Heart left ventricle (tissue), 16 donors: ENCODE measurements around the gene CAPN12. TPM values are rescaled to one million over a fixed set of nuclear protein-coding genes. Genes with fewer than 3 reads are reported as not detected.
"Not testable (repeated sequence)": the region's sequence is repeated elsewhere in the genome, so short reads cannot be mapped to it uniquely, and the experiment has no call there.

Experiments
- ATAC-seq, 4 donors: fragments of 200-7000 bp; cut with Tn5 transposase; one replicate each; pipeline ENCODE4 v1.9.1; 2020 to 2022; ENCODE audit warnings: moderate library complexity in 4 of 4, mild to moderate bottlenecking in 3 of 4, moderate number of reproducible peaks in 1 of 4
- DNase-seq, 5 donors: peaks; one replicate each; pipeline ENCODE4 v3.0.0-alpha.2; 2020
- H3K27ac ChIP-seq, 12 donors: fragments of 200-600 bp; sonication (generic) in 4 of 12; one replicate each; pipeline versions ENCODE4 v1.5.0 to v1.8.0; 2016 to 2022; ENCODE audit warnings: mild to moderate bottlenecking in 2 of 12
- H3K27me3 ChIP-seq, 9 donors: fragments of 200-600 bp; sonication (generic) in 2 of 9; one replicate each; pipeline versions ENCODE4 v1.5.1 to v1.8.0; 2016 to 2022; ENCODE audit warnings: mild to moderate bottlenecking in 3 of 9
- H3K36me3 ChIP-seq, 9 donors: fragments of 200-600 bp; sonication (generic) in 2 of 9; one replicate each; pipeline versions ENCODE4 v1.5.0 to v1.8.0; 2018 to 2022; ENCODE audit warnings: mild to moderate bottlenecking in 2 of 9
- H3K4me1 ChIP-seq, 12 donors: fragments of 200-600 bp; sonication (generic) in 4 of 12; one replicate each; pipeline versions ENCODE4 v1.5.0 to v1.8.0; 2016 to 2022; ENCODE audit warnings: mild to moderate bottlenecking in 3 of 12
- H3K4me3 ChIP-seq, 12 donors: fragments of 200-600 bp; sonication (generic) in 4 of 12; one replicate each; pipeline versions ENCODE4 v1.5.0 to v1.8.0; 2017 to 2022; ENCODE audit warnings: mild to moderate bottlenecking in 9 of 12, moderate library complexity in 4 of 12
- H3K9me3 ChIP-seq, 12 donors: fragments of 200-600 bp; sonication (generic) in 4 of 12; one replicate each; pipeline versions ENCODE4 v1.5.0 to v1.8.0; 2016 to 2022; ENCODE audit warnings: mild to moderate bottlenecking in 1 of 12
- POLR2A ChIP-seq, 2 donors: fragments of 450-650 bp; IDR thresholded peaks; one replicate each; pipeline ENCODE4 v1.6.1; 2017; ENCODE audit warnings: antibody characterized with exemption in 2 of 2, mild to moderate bottlenecking in 2 of 2, moderate library complexity in 2 of 2
- WGBS, 4 donors: extraction: QIAGEN DNeasy Blood & Tissue Kit in 2 of 4; methylation state at CpG; one replicate each; pipeline versions ENCODE4 v1.1.5 to v1.1.7; 2013 to 2018; 5-methylcytosine and 5-hydroxymethylcytosine counted together
- intact Hi-C, 10 donors: fragments of 100-400 bp; cut with DNase I; formaldehyde crosslinking; loops; one replicate each; pipeline versions ENCODE4 v1.11.1 to v1.14.2; 2022
- long read RNA-seq, 3 donors: library from polyadenylated mRNA; unstranded; transcript quantifications; one replicate each; pipeline ENCODE4 v2.0.0, GENCODE V29; 2020 to 2021
- polyA plus RNA-seq, 2 donors: library from polyadenylated mRNA; stranded (reverse); fragments of 200-250 nt; gene quantifications; one replicate each; pipeline ENCODE4 v1.2.3, GENCODE V29; 2013
- total RNA-seq, 9 donors: library from RNA; depleted of rRNA in 2 of 9; stranded (reverse); fragments of >200 nt in 2 of 9; fragmentation: NEBNext Ultra II Directional in 3 of 9; extraction: Animal tissue kit (Norgen Biotek cat#: 25700) in 3 of 9; gene quantifications; one replicate each; pipeline versions ENCODE4 v1.1.0 to v1.2.4, GENCODE V29; 2016 to 2023
- TF ChIP-seq, protein P1 (sequence below), 12 donors: fragments of 200-600 bp; sonication (generic) in 4 of 12; IDR thresholded peaks; one replicate each; pipeline versions ENCODE4 v1.5.0 to v1.8.0; 2018 to 2022; ENCODE audit warnings: antibody characterized with exemption in 12 of 12, mild to moderate bottlenecking in 5 of 12
- donor health status: ischemic (EF 13 %, LVEDD 7.1; RV severe dilation, severe dysfunction).
- donor health status: healthy with polysubstance abuse.
- donor health status: DM: no; HTN: yes; CAD: no.
- donor health status: DM: no; HTN: no; CAD: no.
- donor health status: ischemic (EF 25% LVEDD 6.9; RV normal size, moderate dysfunction).
- donor health status: ischemic (EF 25% LVEDD 5.7; RV mildly dilated, moderate dysfunction).
- donor health status: healthy.
- donor health status: DM: yes; HTN: yes; CAD: no.
- donor health status: ischemic (EF 35%, LVEDD 5.7; RV mildly dilated, moderate dysfunction).
- donor health status: nonischemic (EF 11% LVEDD 7.7; RV severe dilation, severe dysfunction).
- donor health status: DM: yes; HTN: yes; CAD: no.
- donor health status: PGD.
- donor health status: ischemic (EF 29% LVEDD 5.4; RV normal size, mild dysfunction).
- donor health status: nonischemic (EF 23%, LVEDD 6.1; RV moderate dilation, normal function).

The CAPN12 gene, protein sequence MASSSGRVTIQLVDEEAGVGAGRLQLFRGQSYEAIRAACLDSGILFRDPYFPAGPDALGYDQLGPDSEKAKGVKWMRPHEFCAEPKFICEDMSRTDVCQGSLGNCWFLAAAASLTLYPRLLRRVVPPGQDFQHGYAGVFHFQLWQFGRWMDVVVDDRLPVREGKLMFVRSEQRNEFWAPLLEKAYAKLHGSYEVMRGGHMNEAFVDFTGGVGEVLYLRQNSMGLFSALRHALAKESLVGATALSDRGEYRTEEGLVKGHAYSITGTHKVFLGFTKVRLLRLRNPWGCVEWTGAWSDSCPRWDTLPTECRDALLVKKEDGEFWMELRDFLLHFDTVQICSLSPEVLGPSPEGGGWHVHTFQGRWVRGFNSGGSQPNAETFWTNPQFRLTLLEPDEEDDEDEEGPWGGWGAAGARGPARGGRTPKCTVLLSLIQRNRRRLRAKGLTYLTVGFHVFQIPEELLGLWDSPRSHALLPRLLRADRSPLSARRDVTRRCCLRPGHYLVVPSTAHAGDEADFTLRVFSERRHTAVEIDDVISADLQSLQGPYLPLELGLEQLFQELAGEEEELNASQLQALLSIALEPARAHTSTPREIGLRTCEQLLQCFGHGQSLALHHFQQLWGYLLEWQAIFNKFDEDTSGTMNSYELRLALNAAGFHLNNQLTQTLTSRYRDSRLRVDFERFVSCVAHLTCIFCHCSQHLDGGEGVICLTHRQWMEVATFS
- 1 to 10 TPM in 2 of 9 donors, under 1 TPM in 7; 0.36 to 1.8 (median 0.72) TPM for total RNA-seq
- polyA plus RNA-seq, result 1 to 10 TPM in 1 of 2 donors, under 1 TPM in 1; 0.91 to 1.4 TPM
- long read RNA-seq, donor 1, partial matches to known transcripts, result 0 of 2 reads
- long read RNA-seq, donor 1, other reads (novel, unspliced or antisense), result 1 of 2 reads
- long read RNA-seq, donor 2, partial matches to known transcripts, result 0 of 1 reads
- long read RNA-seq, donor 2, other reads (novel, unspliced or antisense), result 1 of 1 reads
- long read RNA-seq, donor 3, partial matches to known transcripts, result 1 of 4 reads
- long read RNA-seq, donor 3, other reads (novel, unspliced or antisense), result 1 of 4 reads

DNA sequence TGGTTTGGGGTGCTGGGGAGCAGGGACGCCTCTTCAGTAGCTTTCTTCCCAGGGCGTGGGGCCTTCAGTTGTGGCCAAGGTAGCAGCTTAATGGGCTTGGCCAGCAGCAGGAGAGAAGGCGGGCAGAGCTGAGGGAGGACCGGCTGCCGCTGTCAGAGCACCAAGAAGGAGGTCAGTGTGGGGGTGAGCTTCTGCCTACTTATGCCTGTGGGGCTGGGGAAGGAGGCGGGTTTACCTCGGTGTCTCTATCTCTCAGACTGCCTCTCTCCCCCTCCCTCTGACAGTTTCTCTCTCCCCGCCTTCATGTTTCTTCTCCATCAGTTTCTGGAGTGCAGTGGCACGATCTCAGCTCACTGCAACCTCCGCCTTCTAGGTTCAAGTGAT is at the start of gene CAPN12:
Gene CAPN12, minus strand, starts transcription at position 177 of the 384 bp plus-strand sequence. CDS start 309 bp downstream, outside the sequence.
- no peak for DNase-seq

GRCh38 chr19:38793671-38794070 is 49.4 kb upstream of the CAPN12 start:
- ATAC-seq (no peak), DNase-seq (no peak)
- Histone ChIP-seq H3K9me3 (no peaks in the 10 kb centered on the region), H3K4me1 (peaks cover 0 to 5% (median 0%) of the 10 kb centered on the region in 12 donors), H3K4me3 (no peak overlapping the region), H3K27me3 (no peaks in the 10 kb centered on the region), H3K36me3 (no peaks in the 10 kb centered on the region), H3K27ac (no peak overlapping the region)
- WGBS, 4 donors, result 94 to 98% (median 97%) methylated on average over 5 of the region's 5 CpGs
- TF ChIP-seq POLR2A (IDR thresholded peaks at IDR 0.05), result no peak
- TF ChIP-seq, protein P1, sequence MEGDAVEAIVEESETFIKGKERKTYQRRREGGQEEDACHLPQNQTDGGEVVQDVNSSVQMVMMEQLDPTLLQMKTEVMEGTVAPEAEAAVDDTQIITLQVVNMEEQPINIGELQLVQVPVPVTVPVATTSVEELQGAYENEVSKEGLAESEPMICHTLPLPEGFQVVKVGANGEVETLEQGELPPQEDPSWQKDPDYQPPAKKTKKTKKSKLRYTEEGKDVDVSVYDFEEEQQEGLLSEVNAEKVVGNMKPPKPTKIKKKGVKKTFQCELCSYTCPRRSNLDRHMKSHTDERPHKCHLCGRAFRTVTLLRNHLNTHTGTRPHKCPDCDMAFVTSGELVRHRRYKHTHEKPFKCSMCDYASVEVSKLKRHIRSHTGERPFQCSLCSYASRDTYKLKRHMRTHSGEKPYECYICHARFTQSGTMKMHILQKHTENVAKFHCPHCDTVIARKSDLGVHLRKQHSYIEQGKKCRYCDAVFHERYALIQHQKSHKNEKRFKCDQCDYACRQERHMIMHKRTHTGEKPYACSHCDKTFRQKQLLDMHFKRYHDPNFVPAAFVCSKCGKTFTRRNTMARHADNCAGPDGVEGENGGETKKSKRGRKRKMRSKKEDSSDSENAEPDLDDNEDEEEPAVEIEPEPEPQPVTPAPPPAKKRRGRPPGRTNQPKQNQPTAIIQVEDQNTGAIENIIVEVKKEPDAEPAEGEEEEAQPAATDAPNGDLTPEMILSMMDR (IDR thresholded peaks at IDR 0.05), result no peak
- intact Hi-C loops, result no loop called here

More for the DNA sequence above, at the start of gene CAPN12:
- Histone ChIP-seq H3K4me3 (no peak within 1 kb of the TSS), H3K27me3 (no peaks in the 10 kb centered on the region), H3K27ac (no peak within 1 kb of the TSS), H3K4me1 (no peaks in the 10 kb centered on the region), H3K36me3 (no peaks in the 10 kb centered on the region), H3K9me3 (no peaks in the 10 kb centered on the region)
- ATAC-seq, result no peak
- no peak for TF ChIP-seq POLR2A (IDR thresholded peaks at IDR 0.05)
- WGBS, 4 donors, result 89 to 98% (median 93%) methylated on average over 9 to 10 of the region's 10 CpGs
- intact Hi-C loops, result no loop called here

DNA sequence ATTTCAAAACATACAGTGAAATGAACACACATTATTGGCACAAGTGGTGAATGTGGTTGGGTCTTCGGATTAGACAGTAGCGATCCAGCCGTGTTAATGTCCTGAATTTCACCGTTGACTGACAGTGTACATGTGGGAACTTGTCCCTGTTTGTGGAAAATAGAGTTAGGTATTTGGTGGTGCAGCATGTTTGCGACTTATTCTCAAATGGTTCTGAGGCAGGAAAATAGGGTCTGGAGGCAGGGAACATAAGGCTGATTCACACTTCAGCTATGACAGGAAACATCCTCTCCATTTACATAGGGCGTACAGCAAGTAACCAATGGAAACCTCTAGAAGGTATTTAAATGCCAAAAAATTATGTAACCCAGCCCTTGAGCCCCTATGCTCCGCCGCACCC is 48.9 kb upstream of the CAPN12 start:
- ATAC-seq, result no peak
- whole genome bisulfite sequencing, 4 donors, result 72 to 80% (median 77%) methylated on average over 8 of the region's 8 CpGs
- Histone ChIP-seq H3K9me3 (no peaks in the 10 kb centered on the region), H3K4me3 (peak overlapping the region in 2 of 12 donors; percentile 32 to 39), H3K36me3 (no peaks in the 10 kb centered on the region), H3K27me3 (no peaks in the 10 kb centered on the region), H3K27ac (peak overlapping the region in 2 of 12 donors; percentile 34 to 43), H3K4me1 (peaks cover 0 to 5% (median 0%) of the 10 kb centered on the region in 12 donors)
- no peak for DNase-seq
- intact Hi-C loops, result no loop called here
- TF ChIP-seq, protein P1 (IDR thresholded peaks at IDR 0.05), result no peak
- no peak for TF ChIP-seq POLR2A (IDR thresholded peaks at IDR 0.05)

GRCh38 chr19:38792250-38793111 is 48.2 kb upstream of the CAPN12 start:
- TF ChIP-seq POLR2A (IDR thresholded peaks at IDR 0.05), result no peak
- TF ChIP-seq, protein P1 (IDR thresholded peaks at IDR 0.05), result peak in 10 of 12 donors; percentile 6 to 52 (median 33)
- 21 to 37% (median 26%) methylated on average over 31 to 66 of the region's 71 CpGs for WGBS, 4 donors
- peak overlapping the region in 10 of 12 donors; percentile 25 to 50 (median 39) for H3K4me3 ChIP-seq
- ATAC-seq (peak; percentile 18 to 63 (median 35)), DNase-seq (peak in 4 of 5 donors; percentile 48 to 82 (median 60))
- H3K27ac ChIP-seq, result peak overlapping the region in 3 of 12 donors; percentile 34 to 51 (median 43)
- peaks cover 0 to 5% (median 0%) of the 10 kb centered on the region in 12 donors for H3K4me1 ChIP-seq
- intact Hi-C loops, result no loop called here
- H3K9me3 ChIP-seq, result no peaks in the 10 kb centered on the region
- no peaks in the 10 kb centered on the region for H3K27me3 ChIP-seq
- no peaks in the 10 kb centered on the region for H3K36me3 ChIP-seq

GRCh38 chr19:38791451-38792064 is 47.3 kb upstream of the CAPN12 start:
- H3K27ac ChIP-seq, DNase-seq, intact Hi-C loops, H3K36me3 ChIP-seq, H3K9me3 ChIP-seq, H3K27me3 ChIP-seq, H3K4me1 ChIP-seq: not testable (repeated sequence)
- ATAC-seq, result peak; percentile 81 to 94 (median 89)
- WGBS, 4 donors, result no CpG with 5 or more reads among the region's 40 CpGs
- peak overlapping the region in 7 of 12 donors; percentile 21 to 43 (median 39) for H3K4me3 ChIP-seq
